ENCODE measurements around the gene SGCE. TPM values are rescaled to one million over a fixed set of nuclear protein-coding genes. Genes with fewer than 3 reads are reported as not detected.
A peak's percentile ranks its signal among the peaks of the same experiment; 100 is the strongest.

Gene SGCE
- total and polyA plus RNA-seq, 2 experiments from 2014 or later, result 77.6 to 114 TPM

GRCh38 chr7:94656925-94657731, 1.2 kb upstream of the SGCE start:
- no peaks in the 10 kb centered on the region for H3K9me3 ChIP-seq (ENCODE audit: low read depth)
- WGBS (ENCODE audit: low lambda C conversion rate, missing lambda C conversion rate), result 56% methylated on average over 36 of the region's 36 CpGs
- H3K36me3 ChIP-seq (replicated peaks; ENCODE audit: insufficient read depth, low read depth), result no peaks in the 10 kb centered on the region
- H4K20me1 ChIP-seq (ENCODE audit: insufficient read depth, poor library complexity, severe bottlenecking), result no peaks in the 10 kb centered on the region
- no peaks in the 10 kb centered on the region for H3K9me2 ChIP-seq (replicated peaks; ENCODE audit: insufficient read depth)
- H3K4me3 ChIP-seq, result peak overlapping the region; percentile 41
- H3K27me3 ChIP-seq, result no peaks in the 10 kb centered on the region
- H2AFZ ChIP-seq, result peak overlapping the region; percentile 35
- DNase-seq (ENCODE audit: low spot score), result peak; percentile 31
- peak overlapping the region; percentile 89 for H3K4me2 ChIP-seq
- peaks cover 18% of the 10 kb centered on the region for H3K4me1 ChIP-seq (ENCODE audit: insufficient read depth)
- H3K79me2 ChIP-seq, result peaks cover 57% of the 10 kb centered on the region
- H3K27ac ChIP-seq, result peak overlapping the region; percentile 49
- no peak for TF ChIP-seq CTCF (IDR thresholded peaks at IDR 0.05; ENCODE audit: poor library complexity)
- no peak for TF ChIP-seq EZH2phosphoT487 (IDR thresholded peaks at IDR 0.05; ENCODE audit: low read depth, severe bottlenecking, unreplicated experiment)
- TF ChIP-seq EZH2 (IDR thresholded peaks at IDR 0.05; ENCODE audit: borderline replicate concordance), result no peak

- Histone ChIP-seq H3K9me3 (ENCODE audit: low read depth) (no peaks in the 10 kb centered on the region), H2AFZ (peak overlapping the region; percentile 35), H3K4me3 (peak overlapping the region; percentile 41)
Observed at GRCh38 chr7:94656658-94656924, 658 bp upstream of the SGCE start.

GRCh38 chr7:94655126-94655847, 646 bp downstream of the SGCE start:
- Histone ChIP-seq H3K27ac (peak overlapping the region; percentile 73), H3K36me3 (replicated peaks; ENCODE audit: insufficient read depth, low read depth) (no peaks in the 10 kb centered on the region), H4K20me1 (ENCODE audit: insufficient read depth, poor library complexity, severe bottlenecking) (no peaks in the 10 kb centered on the region), H3K4me3 (peak overlapping the region; percentile 96), H3K4me2 (peak overlapping the region; percentile 89), H3K9me3 (ENCODE audit: low read depth) (no peaks in the 10 kb centered on the region), H2AFZ (peak overlapping the region; percentile 98), H3K4me1 (ENCODE audit: insufficient read depth) (peaks cover 28% of the 10 kb centered on the region), H3K9me2 (replicated peaks; ENCODE audit: insufficient read depth) (no peaks in the 10 kb centered on the region), H3K27me3 (no peaks in the 10 kb centered on the region), H3K79me2 (peaks cover 62% of the 10 kb centered on the region)
- under 1% methylated on average over 30 of the region's 38 CpGs for WGBS (ENCODE audit: low lambda C conversion rate, missing lambda C conversion rate)
- DNase-seq (ENCODE audit: low spot score), result peak; percentile 38
- TF ChIP-seq EZH2 (IDR thresholded peaks at IDR 0.05; ENCODE audit: borderline replicate concordance) (no peak), EZH2phosphoT487 (IDR thresholded peaks at IDR 0.05; ENCODE audit: low read depth, severe bottlenecking, unreplicated experiment) (no peak), CTCF (IDR thresholded peaks at IDR 0.05; ENCODE audit: poor library complexity) (no peak)

More at GRCh38 chr7:94656658-94656924, 658 bp upstream of the SGCE start:
- H3K4me2 ChIP-seq, result peak overlapping the region; percentile 89
- no peak for TF ChIP-seq EZH2phosphoT487 (IDR thresholded peaks at IDR 0.05; ENCODE audit: low read depth, severe bottlenecking, unreplicated experiment)
- no peak for TF ChIP-seq CTCF (IDR thresholded peaks at IDR 0.05; ENCODE audit: poor library complexity)
- TF ChIP-seq EZH2 (IDR thresholded peaks at IDR 0.05; ENCODE audit: borderline replicate concordance), result no peak
- peak overlapping the region; percentile 49 for H3K27ac ChIP-seq
- H3K4me1 ChIP-seq (ENCODE audit: insufficient read depth), result peaks cover 21% of the 10 kb centered on the region
- no peaks in the 10 kb centered on the region for H3K9me2 ChIP-seq (replicated peaks; ENCODE audit: insufficient read depth)
- H4K20me1 ChIP-seq (ENCODE audit: insufficient read depth, poor library complexity, severe bottlenecking), result no peaks in the 10 kb centered on the region
- WGBS (ENCODE audit: low lambda C conversion rate, missing lambda C conversion rate), result 46% methylated on average over 10 of the region's 10 CpGs
- H3K36me3 ChIP-seq (replicated peaks; ENCODE audit: insufficient read depth, low read depth), result no peaks in the 10 kb centered on the region
- no peaks in the 10 kb centered on the region for H3K27me3 ChIP-seq
- DNase-seq (ENCODE audit: low spot score), result no peak
- H3K79me2 ChIP-seq, result peaks cover 59% of the 10 kb centered on the region

Data from hepatocyte (in vitro differentiated cells).